ENCODE results near the gene CCDC91.
"Not testable (repeated sequence)": the region's sequence is repeated elsewhere in the genome, so short reads cannot be mapped to it uniquely, and the experiment has no call there.

CCDC91 gene

GRCh38 chr12:28427046-28427445, 236.8 kb downstream of the CCDC91 start:
- in situ Hi-C loops (cut with HindIII; ENCODE audit: low pct_unique_long_range_greater_than_20kb, low sequenced_read_pairs): no loop called here
- no peak for TF ChIP-seq JUND (IDR thresholded peaks at IDR 0.05; ENCODE audit: low read depth)
- no peak for DNase-seq (ENCODE audit: low read depth in 1 of 2, low spot score in 1 of 2)

GRCh38 chr12:28440081-28440608, 249.9 kb downstream of the CCDC91 start:
- no peak for TF ChIP-seq JUND (IDR thresholded peaks at IDR 0.05; ENCODE audit: low read depth)
- DNase-seq (ENCODE audit: low read depth in 1 of 2, low spot score in 1 of 2): no peak
- in situ Hi-C loops (cut with HindIII; ENCODE audit: low pct_unique_long_range_greater_than_20kb, low sequenced_read_pairs): no loop called here

GRCh38 chr12:28442101-28442500, 251.8 kb downstream of the CCDC91 start:
- DNase-seq (ENCODE audit: low read depth in 1 of 2, low spot score in 1 of 2): no peak
- TF ChIP-seq JUND (IDR thresholded peaks at IDR 0.05; ENCODE audit: low read depth): no peak
- in situ Hi-C loops (cut with HindIII; ENCODE audit: low pct_unique_long_range_greater_than_20kb, low sequenced_read_pairs): no loop called here

- DNase-seq (ENCODE audit: low read depth in 1 of 2, low spot score in 1 of 2): peak in 1 of 2 experiments; percentile 12
- in situ Hi-C loops (cut with HindIII; ENCODE audit: low pct_unique_long_range_greater_than_20kb, low sequenced_read_pairs): no loop called here
- TF ChIP-seq JUND (IDR thresholded peaks at IDR 0.05; ENCODE audit: low read depth): no peak
Observed at GRCh38 chr12:28443337-28443736, 253.1 kb downstream of the CCDC91 start.

- TF ChIP-seq JUND (IDR thresholded peaks at IDR 0.05; ENCODE audit: low read depth): no peak
- no peak for DNase-seq (ENCODE audit: low read depth in 1 of 2, low spot score in 1 of 2)
- in situ Hi-C loops (cut with HindIII; ENCODE audit: low pct_unique_long_range_greater_than_20kb, low sequenced_read_pairs): no loop called here
Observed at GRCh38 chr12:28446031-28446430, 255.8 kb downstream of the CCDC91 start.

- no peak for DNase-seq (ENCODE audit: low read depth in 1 of 2, low spot score in 1 of 2)
- in situ Hi-C loops (cut with HindIII; ENCODE audit: low pct_unique_long_range_greater_than_20kb, low sequenced_read_pairs): no loop called here
- no peak for TF ChIP-seq JUND (IDR thresholded peaks at IDR 0.05; ENCODE audit: low read depth)
Observed at GRCh38 chr12:28453686-28454085, 263.4 kb downstream of the CCDC91 start.

- no peak for DNase-seq (ENCODE audit: low read depth in 1 of 2, low spot score in 1 of 2)
- TF ChIP-seq JUND (IDR thresholded peaks at IDR 0.05; ENCODE audit: low read depth): no peak
- in situ Hi-C loops (cut with HindIII; ENCODE audit: low pct_unique_long_range_greater_than_20kb, low sequenced_read_pairs): no loop called here
Observed at GRCh38 chr12:28456934-28457710, 266.9 kb downstream of the CCDC91 start.

- in situ Hi-C loops (cut with HindIII; ENCODE audit: low pct_unique_long_range_greater_than_20kb, low sequenced_read_pairs): no loop called here
- DNase-seq (ENCODE audit: low read depth in 1 of 2, low spot score in 1 of 2): no peak
- no peak for TF ChIP-seq JUND (IDR thresholded peaks at IDR 0.05; ENCODE audit: low read depth)
Observed at GRCh38 chr12:28457785-28458184, 267.5 kb downstream of the CCDC91 start.

GRCh38 chr12:28459481-28459880, 269.2 kb downstream of the CCDC91 start:
- no peak for DNase-seq (ENCODE audit: low read depth in 1 of 2, low spot score in 1 of 2)
- in situ Hi-C loops (cut with HindIII; ENCODE audit: low pct_unique_long_range_greater_than_20kb, low sequenced_read_pairs): no loop called here
- no peak for TF ChIP-seq JUND (IDR thresholded peaks at IDR 0.05; ENCODE audit: low read depth)

GRCh38 chr12:28460420-28461130, 270.3 kb downstream of the CCDC91 start:
- no peak for TF ChIP-seq JUND (IDR thresholded peaks at IDR 0.05; ENCODE audit: low read depth)
- in situ Hi-C loops (cut with HindIII; ENCODE audit: low pct_unique_long_range_greater_than_20kb, low sequenced_read_pairs): no loop called here
- DNase-seq (ENCODE audit: low read depth in 1 of 2, low spot score in 1 of 2): no peak

- no peak for DNase-seq (ENCODE audit: low read depth in 1 of 2, low spot score in 1 of 2)
- no peak for TF ChIP-seq JUND (IDR thresholded peaks at IDR 0.05; ENCODE audit: low read depth)
- in situ Hi-C loops (cut with HindIII; ENCODE audit: low pct_unique_long_range_greater_than_20kb, low sequenced_read_pairs): no loop called here
Observed at GRCh38 chr12:28463396-28463795, 273.1 kb downstream of the CCDC91 start.

- DNase-seq (ENCODE audit: low read depth in 1 of 2, low spot score in 1 of 2); in situ Hi-C loops (cut with HindIII; ENCODE audit: low pct_unique_long_range_greater_than_20kb, low sequenced_read_pairs): not testable (repeated sequence)
Observed at GRCh38 chr12:28471762-28472161, 281.5 kb downstream of the CCDC91 start.

GRCh38 chr12:28476206-28476605, 285.9 kb downstream of the CCDC91 start:
- in situ Hi-C loops (cut with HindIII; ENCODE audit: low pct_unique_long_range_greater_than_20kb, low sequenced_read_pairs); DNase-seq (ENCODE audit: low read depth in 1 of 2, low spot score in 1 of 2): not testable (repeated sequence)

GRCh38 chr12:28479097-28479496, 288.8 kb downstream of the CCDC91 start:
- in situ Hi-C loops (cut with HindIII; ENCODE audit: low pct_unique_long_range_greater_than_20kb, low sequenced_read_pairs); DNase-seq (ENCODE audit: low read depth in 1 of 2, low spot score in 1 of 2): not testable (repeated sequence)
